ENCODE data around the gene ARHGAP29.
A peak's percentile ranks its signal among the peaks of the same experiment; 100 is the strongest.

ARHGAP29 gene, protein sequence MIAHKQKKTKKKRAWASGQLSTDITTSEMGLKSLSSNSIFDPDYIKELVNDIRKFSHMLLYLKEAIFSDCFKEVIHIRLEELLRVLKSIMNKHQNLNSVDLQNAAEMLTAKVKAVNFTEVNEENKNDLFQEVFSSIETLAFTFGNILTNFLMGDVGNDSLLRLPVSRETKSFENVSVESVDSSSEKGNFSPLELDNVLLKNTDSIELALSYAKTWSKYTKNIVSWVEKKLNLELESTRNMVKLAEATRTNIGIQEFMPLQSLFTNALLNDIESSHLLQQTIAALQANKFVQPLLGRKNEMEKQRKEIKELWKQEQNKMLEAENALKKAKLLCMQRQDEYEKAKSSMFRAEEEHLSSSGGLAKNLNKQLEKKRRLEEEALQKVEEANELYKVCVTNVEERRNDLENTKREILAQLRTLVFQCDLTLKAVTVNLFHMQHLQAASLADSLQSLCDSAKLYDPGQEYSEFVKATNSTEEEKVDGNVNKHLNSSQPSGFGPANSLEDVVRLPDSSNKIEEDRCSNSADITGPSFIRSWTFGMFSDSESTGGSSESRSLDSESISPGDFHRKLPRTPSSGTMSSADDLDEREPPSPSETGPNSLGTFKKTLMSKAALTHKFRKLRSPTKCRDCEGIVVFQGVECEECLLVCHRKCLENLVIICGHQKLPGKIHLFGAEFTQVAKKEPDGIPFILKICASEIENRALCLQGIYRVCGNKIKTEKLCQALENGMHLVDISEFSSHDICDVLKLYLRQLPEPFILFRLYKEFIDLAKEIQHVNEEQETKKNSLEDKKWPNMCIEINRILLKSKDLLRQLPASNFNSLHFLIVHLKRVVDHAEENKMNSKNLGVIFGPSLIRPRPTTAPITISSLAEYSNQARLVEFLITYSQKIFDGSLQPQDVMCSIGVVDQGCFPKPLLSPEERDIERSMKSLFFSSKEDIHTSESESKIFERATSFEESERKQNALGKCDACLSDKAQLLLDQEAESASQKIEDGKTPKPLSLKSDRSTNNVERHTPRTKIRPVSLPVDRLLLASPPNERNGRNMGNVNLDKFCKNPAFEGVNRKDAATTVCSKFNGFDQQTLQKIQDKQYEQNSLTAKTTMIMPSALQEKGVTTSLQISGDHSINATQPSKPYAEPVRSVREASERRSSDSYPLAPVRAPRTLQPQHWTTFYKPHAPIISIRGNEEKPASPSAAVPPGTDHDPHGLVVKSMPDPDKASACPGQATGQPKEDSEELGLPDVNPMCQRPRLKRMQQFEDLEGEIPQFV

DNA sequence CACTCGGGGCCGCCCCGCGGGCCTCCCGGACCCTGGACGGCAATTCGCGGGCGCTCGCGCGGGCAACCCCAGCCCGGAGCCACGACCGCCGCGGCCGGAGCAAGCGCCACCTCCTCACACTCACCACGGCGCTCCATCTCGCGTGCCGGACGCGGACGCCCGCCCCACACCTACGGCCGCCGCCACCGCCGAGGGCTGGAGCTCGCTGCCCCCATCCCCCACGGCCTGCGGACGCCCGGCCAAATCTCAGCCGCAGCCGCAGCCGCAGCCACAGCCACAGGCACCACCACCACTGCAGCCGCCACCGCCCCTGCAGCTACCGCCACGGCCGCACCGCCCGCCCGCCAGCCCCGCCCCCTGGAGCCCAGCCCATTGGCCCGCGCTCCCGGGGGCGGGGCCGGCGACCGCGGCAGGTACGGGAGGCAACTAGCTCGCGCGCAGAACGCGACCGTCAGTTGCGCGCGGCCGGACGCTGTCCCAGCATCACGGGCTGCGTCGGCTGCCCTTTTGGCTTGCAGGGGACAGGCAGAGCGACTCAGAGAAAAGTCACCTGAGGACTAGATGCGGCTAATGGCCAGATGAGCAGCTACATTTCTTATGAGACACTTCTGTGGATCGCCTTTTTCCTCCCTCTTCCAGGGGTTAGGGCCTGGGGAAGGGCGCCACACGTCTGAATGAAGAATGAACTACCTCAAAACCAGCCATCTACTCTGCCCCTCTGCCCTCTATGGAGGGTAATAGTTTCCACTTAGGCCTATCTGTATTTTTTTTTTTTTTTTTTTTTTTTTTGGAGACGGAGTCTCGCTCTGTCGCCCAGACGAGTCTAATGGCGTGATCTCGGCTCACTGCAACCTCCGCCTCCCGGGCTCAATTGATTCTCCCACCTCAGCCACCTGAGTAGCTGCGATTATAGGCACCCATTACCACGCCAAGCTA lies at the start of gene ARHGAP29:
ARHGAP29 (minus strand) TSS at position 294 of the 936 bp plus-strand sequence. CDS start 5,973 bp downstream, outside the sequence.
- DNase-seq, result peak; percentile 88

DNA sequence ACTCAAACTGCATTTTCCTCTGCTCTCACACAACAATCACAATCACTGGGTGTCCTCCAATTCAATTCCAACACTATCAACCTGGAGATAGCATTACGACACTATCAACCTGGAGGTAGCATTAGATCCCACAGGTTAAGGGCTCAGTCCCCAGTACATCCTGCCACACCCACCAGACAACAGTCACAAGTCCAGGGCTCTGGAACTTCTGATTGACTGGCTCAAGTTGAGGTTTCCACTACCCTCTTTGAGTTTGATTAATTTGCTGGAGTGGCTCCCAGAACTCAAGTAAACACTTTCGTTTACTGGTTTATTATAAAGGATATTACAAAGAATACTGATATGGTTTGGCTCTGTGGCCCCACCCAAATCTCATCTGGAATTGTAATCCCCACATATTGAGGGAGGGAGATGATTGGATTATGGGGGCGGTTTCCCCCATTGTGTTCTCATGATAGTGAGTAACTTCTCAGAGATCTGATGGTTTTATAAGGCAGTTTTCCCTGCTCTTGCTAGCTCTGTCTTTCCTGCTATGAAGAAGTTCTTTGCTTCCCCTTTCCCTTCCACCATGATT lies 49.6 kb upstream of the ARHGAP29 start:
- DNase-seq, result no peak

DNA sequence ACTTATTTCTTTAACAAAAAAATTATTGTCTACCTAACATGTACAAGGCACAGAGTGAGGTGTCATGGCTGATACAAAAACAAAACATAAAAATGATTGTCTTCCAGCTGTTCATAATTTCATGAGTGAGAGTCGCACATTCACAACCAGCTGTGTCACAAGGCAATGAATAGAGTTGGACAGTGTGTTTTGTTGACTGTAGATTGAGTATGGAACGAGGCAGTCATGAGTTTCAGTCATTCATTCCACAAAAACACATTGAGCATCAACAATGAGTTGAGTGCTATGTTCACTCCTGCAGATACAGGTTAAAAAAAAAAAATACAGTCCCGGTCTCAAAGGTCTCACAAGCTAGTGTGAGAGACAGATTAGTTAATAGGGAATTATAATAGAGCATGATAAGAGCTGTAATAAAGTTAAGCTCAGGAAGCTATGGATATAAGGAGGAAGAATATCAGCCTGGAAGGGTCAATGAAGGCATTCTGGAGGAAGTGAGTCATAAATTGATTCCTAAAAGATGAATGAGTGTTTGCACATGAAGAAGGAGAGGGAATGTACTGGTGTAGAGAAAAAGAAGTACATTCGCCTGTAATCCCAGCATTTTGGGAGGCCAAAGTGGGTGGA lies 47.8 kb upstream of the ARHGAP29 start:
- no peak for DNase-seq

DNA sequence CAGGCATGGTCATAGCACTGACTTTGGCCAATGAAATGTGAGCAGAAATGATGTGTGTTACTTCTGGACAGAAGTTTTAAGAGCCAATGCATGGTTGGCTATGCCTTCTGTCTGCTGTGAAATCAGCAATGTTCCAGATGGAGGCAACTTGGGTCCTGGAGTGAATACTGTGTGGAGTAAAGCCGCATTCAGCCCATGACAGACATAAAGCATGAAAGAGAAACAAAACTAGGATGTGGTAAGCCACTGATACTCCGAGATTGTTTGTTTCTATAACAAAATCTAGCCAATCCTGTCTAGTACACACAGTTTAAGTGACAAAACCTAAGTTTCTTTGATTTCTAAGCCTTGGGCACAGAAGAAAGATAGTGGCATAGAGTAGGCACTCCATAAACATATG lies 47.1 kb upstream of the ARHGAP29 start:
- DNase-seq, result no peak

DNA sequence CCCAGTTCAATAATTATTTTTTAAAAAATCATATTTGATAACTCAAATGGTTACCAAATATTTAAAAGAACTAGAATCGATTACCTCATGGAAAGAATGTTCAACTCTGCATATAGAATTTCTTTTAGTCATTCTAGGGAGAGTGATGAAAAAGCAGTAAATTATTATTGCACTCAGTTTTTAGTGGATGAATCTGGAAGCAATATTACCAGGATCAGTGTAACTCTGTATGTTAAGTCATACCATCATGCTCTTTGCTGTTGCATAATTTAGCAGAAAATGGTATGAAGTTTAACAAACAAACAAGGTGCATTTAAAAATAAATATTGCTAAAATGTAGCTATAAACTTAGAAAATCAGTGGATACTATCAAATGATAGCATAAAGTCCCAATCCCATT lies 46.1 kb upstream of the ARHGAP29 start:
- DNase-seq, result no peak

DNA sequence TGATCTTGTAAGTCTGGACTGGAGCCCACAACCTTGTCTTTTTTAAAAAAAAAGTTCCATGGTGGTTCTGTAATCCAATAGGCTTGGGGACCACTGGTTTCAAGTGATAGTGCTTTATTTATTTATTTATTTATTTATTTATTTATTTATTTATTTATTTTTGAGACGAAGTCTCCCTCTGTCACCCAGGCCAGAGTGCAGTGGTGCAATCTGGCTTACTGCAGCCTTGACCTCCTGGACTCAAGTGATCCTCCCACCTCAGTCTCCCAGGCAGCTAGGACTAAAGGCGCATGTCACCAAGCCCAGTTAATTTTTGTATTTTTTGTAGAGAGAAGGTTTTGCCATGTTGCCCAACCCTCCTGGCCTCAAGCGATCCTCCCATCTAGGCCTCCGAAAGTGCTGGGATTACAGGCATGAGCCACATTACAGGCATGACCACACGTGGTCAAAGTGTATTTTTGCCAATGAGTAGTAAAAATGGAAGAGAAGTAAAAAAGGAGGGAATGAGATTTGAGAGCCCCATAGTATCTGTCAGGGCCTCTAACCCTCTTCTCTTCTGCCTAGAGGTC lies 44.8 kb upstream of the ARHGAP29 start:
- no peak for DNase-seq

DNA sequence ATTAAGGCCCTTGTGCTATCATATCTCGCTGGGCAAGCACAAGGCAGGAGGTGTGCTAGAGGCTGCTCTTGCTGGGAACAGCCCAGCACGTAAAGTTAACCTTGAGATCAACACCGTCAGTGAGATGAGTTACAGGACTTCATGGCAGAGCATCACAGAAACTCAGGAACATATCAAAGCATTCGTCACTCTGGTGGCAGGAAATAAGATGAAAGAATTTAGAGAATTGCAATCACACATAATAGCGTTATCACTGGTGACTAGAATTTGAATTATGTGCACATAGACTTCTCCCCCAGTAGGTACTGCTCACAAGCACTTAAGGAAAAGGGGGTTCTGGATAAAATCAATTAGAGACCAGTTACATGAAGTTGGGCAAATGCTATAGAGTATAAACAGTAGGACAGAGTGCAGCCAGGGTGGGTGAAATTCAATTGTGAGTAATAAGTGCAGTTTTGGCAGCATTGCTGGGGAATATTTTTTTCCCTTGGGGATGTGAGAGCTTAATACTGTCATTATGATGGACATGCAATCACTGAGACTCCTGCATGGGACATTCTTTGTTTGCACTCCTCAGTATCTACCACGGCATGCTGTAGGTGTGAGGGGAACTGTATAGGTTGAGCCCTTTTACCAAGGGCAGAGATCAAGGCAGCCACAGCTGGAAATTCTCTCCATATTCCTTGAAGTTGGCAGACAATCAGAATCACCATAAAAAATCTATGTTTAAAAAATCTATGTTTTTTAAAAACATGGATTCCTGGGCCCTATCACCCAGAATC lies 44.2 kb upstream of the ARHGAP29 start:
- DNase-seq, result no peak

DNA sequence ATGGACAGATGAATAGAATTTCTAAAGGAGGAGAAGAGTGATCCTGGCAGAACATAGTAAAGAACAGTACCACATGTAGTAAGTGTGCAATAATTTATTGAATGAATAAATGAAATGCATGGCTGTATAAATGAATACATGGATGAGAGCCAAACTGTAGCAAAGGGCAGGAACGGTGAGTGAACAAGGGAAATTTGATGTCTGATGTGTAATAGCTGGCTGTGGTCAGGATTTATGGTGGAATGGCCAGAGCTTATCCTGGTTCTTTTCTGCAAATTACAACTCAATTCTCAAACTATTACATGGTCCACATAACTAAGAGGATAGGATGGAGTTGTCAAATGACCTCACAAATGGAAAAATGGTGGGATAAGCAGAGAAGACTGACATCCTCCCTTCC lies 43.2 kb upstream of the ARHGAP29 start:
- no peak for DNase-seq

DNA sequence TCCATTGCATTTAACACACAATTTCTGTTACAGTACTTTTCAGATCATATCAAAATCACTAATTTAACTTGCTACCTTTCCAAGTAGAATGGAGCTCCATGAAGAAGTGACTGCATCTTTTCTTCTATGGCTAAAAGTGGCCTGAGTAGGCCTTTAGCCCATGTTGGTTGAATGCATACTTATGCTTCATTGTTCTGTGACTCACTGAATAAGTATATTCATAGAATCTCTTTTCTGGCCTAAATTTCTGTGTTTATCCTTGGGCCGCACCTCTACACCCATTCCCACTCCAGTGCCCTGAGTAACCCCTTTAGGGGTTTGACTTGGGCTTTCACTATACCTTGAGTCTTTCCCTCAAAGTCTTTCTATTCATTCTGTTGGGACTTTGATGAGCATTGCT lies 42.1 kb upstream of the ARHGAP29 start:
- DNase-seq, result no peak

DNA sequence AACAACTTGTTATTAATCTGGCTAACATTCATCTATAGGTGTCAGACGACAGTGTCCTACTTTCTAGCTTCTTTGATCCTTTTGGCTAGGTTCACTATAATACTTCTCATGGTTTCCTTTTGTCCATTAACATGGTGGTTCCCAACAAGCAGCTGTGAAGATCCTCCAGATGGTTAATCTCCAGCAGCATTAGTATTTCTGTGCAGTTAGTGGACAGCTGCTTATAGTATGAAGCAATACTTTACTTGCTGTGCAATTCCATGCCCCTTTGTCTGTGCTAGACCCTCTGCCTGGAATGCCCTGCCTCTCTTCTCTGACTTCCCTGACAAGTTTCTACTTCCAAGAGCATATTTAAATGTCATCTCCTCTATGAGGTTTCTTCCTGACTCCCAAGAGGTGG lies 41.7 kb upstream of the ARHGAP29 start:
- DNase-seq, result no peak

DNA sequence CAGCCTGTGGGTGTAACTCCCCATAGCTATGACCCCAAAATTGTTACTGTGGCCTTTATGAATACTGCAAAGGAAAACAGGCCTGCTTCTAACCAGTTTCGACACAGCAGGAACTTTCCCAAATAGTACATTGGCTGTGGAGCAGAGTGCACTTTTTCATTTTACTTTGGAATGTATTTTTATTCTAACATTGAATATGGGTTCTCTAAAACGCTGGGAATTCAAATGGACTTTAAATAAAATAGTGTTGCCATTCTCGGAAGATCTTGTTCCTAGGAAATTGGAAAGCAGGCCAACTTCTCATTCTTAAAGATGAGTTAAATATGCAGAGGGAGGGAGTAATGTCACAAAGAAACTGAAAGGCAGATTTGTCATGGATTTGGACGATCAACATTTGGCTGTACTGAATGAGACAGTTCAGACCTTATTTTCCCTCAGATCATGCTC lies 39.6 kb upstream of the ARHGAP29 start:
- DNase-seq, result no peak

DNA sequence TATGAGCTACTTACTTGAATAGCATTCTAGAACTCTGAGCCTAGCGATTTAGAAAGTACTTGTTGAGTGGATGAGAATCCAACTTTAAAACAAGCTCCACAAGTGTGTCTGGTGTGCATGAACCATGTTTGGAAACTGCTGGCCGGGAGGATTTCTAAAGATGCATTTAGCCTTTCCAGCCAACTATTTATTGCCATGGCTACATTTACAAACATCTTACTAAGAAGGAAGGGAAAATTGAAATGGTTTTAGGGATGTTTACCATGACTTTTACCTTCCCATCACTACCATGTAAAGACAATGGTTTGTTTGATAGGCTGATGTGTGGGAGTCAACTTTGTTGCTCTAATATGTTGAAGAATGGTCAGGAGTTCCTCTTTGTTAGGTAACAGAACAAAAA lies 37.7 kb upstream of the ARHGAP29 start:
- DNase-seq, result no peak

DNA sequence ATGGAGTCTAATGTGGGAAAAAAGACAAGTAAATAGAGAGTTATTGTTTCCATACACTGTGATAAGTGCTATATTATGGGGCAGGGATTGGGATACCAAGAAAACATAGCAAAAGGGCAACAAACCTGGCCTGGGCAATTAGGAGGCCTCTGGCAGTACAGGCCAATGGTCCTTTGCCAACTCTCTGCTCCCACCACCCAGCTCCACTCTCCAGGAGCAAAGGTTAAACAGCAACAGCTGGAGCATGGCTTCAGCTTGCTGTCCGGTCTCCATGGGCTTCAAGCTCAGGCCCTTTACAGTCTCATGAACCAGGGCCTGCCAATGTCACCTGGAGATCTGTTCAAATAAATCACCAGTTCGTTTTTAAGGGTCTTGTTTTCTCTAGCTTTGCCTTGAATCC lies 37.2 kb upstream of the ARHGAP29 start:
- DNase-seq, result no peak

DNA sequence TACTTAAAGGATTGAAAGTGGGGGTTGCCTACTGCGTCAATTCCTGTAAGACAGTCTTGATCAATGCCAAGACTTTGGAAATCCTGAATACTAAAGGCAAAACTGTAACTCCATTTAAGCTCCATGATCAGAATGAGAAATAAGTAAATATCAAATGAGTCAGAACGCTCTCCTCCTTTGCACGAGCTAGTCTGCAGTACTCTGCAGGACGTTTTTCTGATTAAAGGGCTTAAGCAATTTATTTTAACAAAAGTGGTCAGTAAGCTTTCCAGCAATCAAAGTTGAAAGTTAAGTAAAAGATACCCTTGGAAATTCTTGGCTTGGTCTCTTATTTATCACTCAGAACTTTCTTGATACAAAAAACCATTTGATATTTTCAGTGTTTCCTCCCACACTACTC lies 35.7 kb upstream of the ARHGAP29 start:
- no peak for DNase-seq

DNA sequence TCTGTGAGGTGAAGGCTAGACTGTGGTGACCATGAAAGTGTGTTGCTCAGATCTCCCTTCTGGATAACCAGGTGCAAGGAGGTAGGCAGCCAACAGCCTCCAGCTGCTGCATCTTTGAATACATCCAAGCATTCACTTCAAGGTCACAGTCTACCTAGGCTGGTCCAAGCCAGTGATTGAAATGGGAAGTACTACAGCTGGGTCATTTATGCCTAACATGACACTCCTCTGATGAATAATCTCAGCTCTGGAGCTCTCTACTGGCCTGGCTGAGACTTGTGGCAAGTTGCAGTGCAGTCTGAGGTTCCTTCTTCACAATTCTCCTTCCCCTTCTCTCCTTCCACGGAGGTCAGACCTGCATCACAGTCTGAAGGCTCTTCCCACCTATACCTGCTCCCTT lies 35.0 kb upstream of the ARHGAP29 start:
- DNase-seq, result no peak

DNA sequence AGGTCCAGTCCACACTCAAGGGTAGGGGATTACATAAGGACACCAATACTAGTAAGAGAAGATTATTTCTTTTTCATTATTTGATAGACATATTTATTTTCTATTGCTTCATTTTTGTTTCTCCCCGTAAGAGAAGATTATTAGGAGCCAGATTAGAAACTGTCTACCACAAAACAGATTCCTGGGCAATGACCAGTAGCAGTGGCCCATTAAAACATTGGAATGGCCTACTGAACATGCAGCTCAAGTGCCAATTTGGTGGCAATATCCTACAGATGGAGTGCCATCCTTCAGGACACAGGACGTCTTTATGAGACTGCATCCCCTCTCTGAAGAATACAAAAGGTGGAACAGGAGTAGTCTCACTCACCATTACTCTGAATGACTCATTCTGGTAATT lies 34.0 kb upstream of the ARHGAP29 start:
- no peak for DNase-seq

DNA sequence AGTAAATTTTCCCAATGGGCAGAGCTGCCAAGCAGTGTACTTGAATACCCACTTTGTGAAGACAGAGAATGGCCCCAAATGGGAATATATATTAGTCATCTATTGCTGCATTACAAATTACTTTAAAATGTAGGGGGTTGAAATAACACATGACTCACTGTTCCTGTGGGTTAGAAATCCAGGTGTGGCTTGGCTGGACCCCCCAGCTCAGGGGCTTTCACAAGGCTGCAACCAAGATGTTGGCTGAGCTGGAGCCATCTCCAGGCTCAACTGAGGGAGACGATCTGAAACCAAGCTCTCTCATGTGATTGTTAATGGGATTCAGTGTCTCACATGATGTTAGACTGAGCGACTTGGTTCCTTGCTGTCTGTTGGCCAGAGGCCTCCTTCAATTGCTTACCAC lies 33.4 kb upstream of the ARHGAP29 start:
- DNase-seq, result no peak

DNA sequence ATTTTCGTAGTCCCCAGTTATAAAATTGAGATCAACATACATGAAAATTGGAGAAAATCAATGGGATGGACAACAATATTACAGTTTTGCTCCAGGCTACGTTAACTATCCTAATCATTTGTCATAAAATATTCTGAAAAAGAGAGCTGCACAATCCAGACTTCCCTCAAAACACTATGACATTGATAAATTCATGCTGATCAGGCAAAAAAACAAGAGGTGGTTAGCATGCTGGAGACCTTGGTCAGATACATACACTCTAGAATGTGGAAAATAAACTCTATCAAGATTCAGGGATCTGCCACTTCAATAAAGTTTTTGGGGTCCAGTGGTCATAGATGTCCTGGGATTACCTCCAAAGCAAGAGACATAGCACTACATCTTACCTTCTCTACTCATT lies 32.5 kb upstream of the ARHGAP29 start:
- DNase-seq, result no peak

DNA sequence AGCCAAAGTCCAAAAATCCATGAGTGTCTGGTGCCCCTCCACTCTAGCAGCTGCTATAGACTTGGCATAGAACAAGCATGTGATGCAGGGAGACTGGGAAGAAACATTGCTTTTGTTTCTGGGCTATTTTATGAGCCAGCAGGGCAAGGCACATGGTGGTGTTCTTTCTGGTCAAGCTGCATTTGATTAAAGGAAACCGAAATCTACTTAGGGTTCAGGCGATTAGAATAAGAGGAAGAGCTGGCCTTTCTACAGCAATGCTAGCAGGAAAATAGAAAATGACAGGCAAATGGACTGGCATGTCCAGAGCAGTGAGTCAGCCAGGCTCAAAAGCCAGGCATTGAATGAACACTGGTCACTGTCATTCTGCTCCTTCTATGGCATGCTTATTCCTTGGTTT lies 28.5 kb upstream of the ARHGAP29 start:
- no peak for DNase-seq

DNA sequence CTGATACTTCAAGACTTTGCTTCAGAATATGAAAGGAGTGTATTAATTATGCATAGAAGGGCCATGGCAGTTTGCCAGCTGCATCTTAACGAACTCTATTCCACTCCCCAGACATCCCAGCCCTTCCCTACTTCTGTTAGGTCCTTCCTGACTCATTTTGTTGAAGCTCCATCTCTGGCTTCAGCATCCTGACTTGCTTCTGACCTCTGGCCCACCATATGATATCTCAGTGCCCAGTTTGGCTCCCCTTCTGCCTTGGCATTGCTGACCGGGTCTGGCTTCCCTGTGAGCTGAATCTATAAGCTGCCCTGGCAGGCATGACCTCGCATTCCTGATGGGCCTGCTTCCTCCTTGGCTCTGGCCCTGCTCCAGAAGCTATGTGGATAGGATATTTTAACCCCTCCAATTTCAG lies 27.6 kb upstream of the ARHGAP29 start:
- no peak for DNase-seq

Data from right forelimb (tissue), 1 donor.